Measurements from ENCODE around the gene HIVEP3.

GRCh38 chr1:41866285-41866684 is 52.4 kb downstream of the HIVEP3 start:
- no peak for TF ChIP-seq CTCF (IDR thresholded peaks at IDR 0.05; ENCODE audit: low read length)
- TF ChIP-seq EZH2 (optimal IDR thresholded peaks at IDR 0.05; ENCODE audit: low read depth, low read length), result no peak
